HG03175 (cell line): Measurements from ENCODE around the gene CHD1.

ENCODE experiments used
- ATAC-seq: cut with Tn5 transposase; IDR thresholded peaks from one replicate; pipeline ENCODE4 v1.9.1; 2021; ENCODE audit warnings: mild to moderate bottlenecking, moderate library complexity; ENCODE audit not compliant: unreplicated experiment

CHD1 gene

GRCh38 chr5:98816582-98817222, 112.1 kb downstream of the CHD1 start:
- no peak for ATAC-seq

DNA sequence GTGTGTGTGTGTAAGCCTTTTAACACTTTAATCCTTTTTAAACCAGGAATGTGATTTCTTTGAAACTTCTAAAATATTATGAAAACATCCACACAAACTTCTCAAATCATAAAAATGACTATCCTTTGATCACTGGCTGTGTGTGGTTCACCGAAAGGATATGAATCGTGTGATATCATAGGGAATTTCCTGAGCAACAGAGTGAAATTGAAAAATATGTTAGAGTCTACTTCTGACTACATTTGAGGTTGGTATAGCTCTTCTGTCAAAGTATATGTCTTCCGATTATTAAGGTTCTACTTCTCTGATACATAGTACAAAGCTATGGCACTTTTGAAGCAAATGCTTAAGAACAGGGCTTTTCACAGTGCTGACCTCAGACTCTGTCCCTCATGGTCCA, 115.1 kb downstream of the CHD1 start:
- no peak for ATAC-seq

- no peak for ATAC-seq
These were observed 118.6 kb downstream of the CHD1 start for GRCh38 chr5:98810206-98810605.

DNA sequence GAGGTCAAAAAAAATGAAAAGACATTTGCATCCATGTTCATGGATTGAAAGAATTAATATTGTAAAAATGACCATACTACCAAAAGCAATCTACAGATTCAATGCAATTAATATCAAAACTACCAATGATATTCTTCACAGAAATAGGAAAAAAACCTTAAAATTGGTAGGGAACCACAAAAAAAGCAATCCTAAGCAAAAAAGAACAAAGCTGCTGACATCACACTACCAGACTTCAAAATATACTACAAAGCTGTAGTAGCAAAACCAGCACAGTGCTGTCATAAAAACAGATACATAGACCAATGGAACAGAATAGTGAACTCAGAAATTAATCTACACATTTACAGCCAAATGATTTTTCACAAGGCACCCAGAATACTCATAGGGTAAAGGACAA, 121.0 kb downstream of the CHD1 start:
- ATAC-seq: no peak

GRCh38 chr5:98805070-98805469, 123.7 kb downstream of the CHD1 start:
- ATAC-seq: no peak

GRCh38 chr5:98804066-98804465, 124.7 kb downstream of the CHD1 start:
- ATAC-seq: no peak
